H9 (cell line): ENCODE data around the gene TBC1D4. TPM values are rescaled to one million over a fixed set of nuclear protein-coding genes. Genes with fewer than 3 reads are reported as not detected.

ENCODE experiments used
- DNase-seq: peaks from one replicate; pipeline ENCODE4 v3.0.0-alpha.2; 2017
- H2AFZ ChIP-seq: one replicate; pipeline ENCODE4 v1.6.1; 2013; ENCODE audit warnings: mild to moderate bottlenecking, low read length, control low read depth, moderate library complexity
- H2AK5ac ChIP-seq: 2 replicates; pipeline ENCODE4 v1.6.1; 2013; ENCODE audit warnings: low read length, control low read depth, mixed read lengths; ENCODE audit not compliant: insufficient read length
- H2BK120ac ChIP-seq: one replicate; pipeline ENCODE4 v1.6.1; 2013; ENCODE audit warnings: low read depth, mild to moderate bottlenecking, low read length, control low read depth, inconsistent platforms; ENCODE audit not compliant: poor library complexity, severe bottlenecking
- H2BK12ac ChIP-seq: 2 replicates; pipeline ENCODE4 v1.6.1; 2013; ENCODE audit warnings: low read length, control low read depth, mixed read lengths, low read depth; ENCODE audit not compliant: insufficient read length
- H2BK15ac ChIP-seq: 2 replicates; pipeline ENCODE4 v1.6.1; 2013; ENCODE audit warnings: low read depth, low read length, control low read depth
- H2BK20ac ChIP-seq: one replicate; pipeline ENCODE4 v1.6.1; 2013; ENCODE audit warnings: low read depth, mild to moderate bottlenecking, low read length, control low read depth, inconsistent platforms; ENCODE audit not compliant: poor library complexity, severe bottlenecking
- H2BK5ac ChIP-seq: 2 replicates; pipeline ENCODE4 v1.6.1; 2013; ENCODE audit warnings: low read length, control low read depth, mixed read lengths; ENCODE audit not compliant: insufficient read length
- H3K14ac ChIP-seq: 2 replicates; pipeline ENCODE4 v1.6.1; 2013; ENCODE audit warnings: low read length, control low read depth; ENCODE audit not compliant: insufficient read depth
- H3K18ac ChIP-seq: 2 replicates; pipeline ENCODE4 v1.6.1; 2013; ENCODE audit warnings: low read depth, mild to moderate bottlenecking, mixed read lengths, low read length, control low read depth; ENCODE audit not compliant: insufficient read length
- H3K23ac ChIP-seq: 2 replicates; pipeline ENCODE4 v1.6.1; 2013; ENCODE audit warnings: low read length, control low read depth, mixed read lengths, low read depth; ENCODE audit not compliant: insufficient read length
- H3K23me2 ChIP-seq: 2 replicates; pipeline ENCODE4 v1.6.1; 2013; ENCODE audit warnings: low read depth, mild to moderate bottlenecking, mixed read lengths, low read length, control low read depth; ENCODE audit not compliant: insufficient read length, poor library complexity, severe bottlenecking
- H3K27ac ChIP-seq: 2 replicates; pipeline ENCODE4 v1.5.1; 2013; ENCODE audit warnings: low read length, control low read depth, mixed read lengths, low read depth; ENCODE audit not compliant: insufficient read length
- H3K27me3 ChIP-seq: 2 replicates; pipeline ENCODE4 v1.6.1; 2013; ENCODE audit warnings: low read length, control low read depth, inconsistent platforms; ENCODE audit not compliant: insufficient read depth
- H3K4ac ChIP-seq: 2 replicates; pipeline ENCODE4 v1.6.1; 2013; ENCODE audit warnings: low read depth, mild to moderate bottlenecking, control low read depth, inconsistent platforms, low read length, moderate library complexity
- H3K4me1 ChIP-seq: 2 replicates; pipeline ENCODE4 v1.6.1; 2013; ENCODE audit warnings: low read length, control low read depth, inconsistent platforms; ENCODE audit not compliant: insufficient read depth
- H3K4me2 ChIP-seq: 2 replicates; pipeline ENCODE4 v1.6.1; 2013; ENCODE audit warnings: low read length, control low read depth, mixed read lengths; ENCODE audit not compliant: insufficient read length, insufficient read depth
- H3K56ac ChIP-seq: 2 replicates; pipeline ENCODE4 v1.6.1; 2013; ENCODE audit warnings: low read depth, mild to moderate bottlenecking, mixed read lengths, low read length, control low read depth; ENCODE audit not compliant: insufficient read length
- H3K79me1 ChIP-seq: 2 replicates; pipeline ENCODE4 v1.6.1; 2013; ENCODE audit warnings: low read depth, mild to moderate bottlenecking, moderate library complexity, low read length, control low read depth, inconsistent platforms; ENCODE audit not compliant: insufficient read depth, poor library complexity, severe bottlenecking
- H3K79me2 ChIP-seq: 2 replicates; pipeline ENCODE4 v1.6.1; 2013; ENCODE audit warnings: low read length, control low read depth, inconsistent platforms; ENCODE audit not compliant: insufficient read depth
- H3K9ac ChIP-seq: 2 replicates; pipeline ENCODE4 v1.6.1; 2013; ENCODE audit warnings: low read length, control low read depth, mixed read lengths; ENCODE audit not compliant: insufficient read length; ENCODE audit errors: extremely low read depth
- H3K9me3 ChIP-seq: one replicate; pipeline ENCODE4 v1.6.1; 2013; ENCODE audit warnings: low read depth, low read length, inconsistent platforms; ENCODE audit not compliant: control insufficient read depth
- H3T11ph ChIP-seq: one replicate; pipeline ENCODE4 v1.6.1; 2013; ENCODE audit warnings: mild to moderate bottlenecking, low read length, control low read depth, inconsistent platforms
- H4K20me1 ChIP-seq: one replicate; pipeline ENCODE4 v1.6.1; 2013; ENCODE audit not compliant: control insufficient read depth, insufficient read length, insufficient read depth
- H4K5ac ChIP-seq: 2 replicates; pipeline ENCODE4 v1.6.1; 2013; ENCODE audit warnings: low read depth, mild to moderate bottlenecking, mixed read lengths, low read length, control low read depth; ENCODE audit not compliant: insufficient read length
- H4K8ac ChIP-seq: replicated peaks from 2 replicates; pipeline ENCODE4 v1.6.1; 2013; ENCODE audit warnings: low read length, control low read depth, mixed read lengths, low read depth; ENCODE audit not compliant: insufficient read length
- H4K91ac ChIP-seq: 2 replicates; pipeline ENCODE4 v1.6.1; 2013; ENCODE audit warnings: low read depth, mild to moderate bottlenecking, moderate library complexity, mixed read lengths, low read length, control low read depth; ENCODE audit not compliant: insufficient read length
- H3K27ac Mint-ChIP-seq, 3 experiments: 2 replicates in 2 of 3; 3 replicates in 1 of 3; pipeline ENCODE4 v1.8.0; 2020 to 2021; ENCODE audit warnings: mixed read lengths in 3 of 3, mild to moderate bottlenecking in 1 of 3, moderate library complexity in 1 of 3
- H3K27me3 Mint-ChIP-seq: 2 replicates; pipeline ENCODE4 v1.8.0; 2021; ENCODE audit warnings: low read depth, mild to moderate bottlenecking, moderate library complexity, mixed read lengths
- H3K36me3 Mint-ChIP-seq, 3 experiments: 2 replicates in 2 of 3; 3 replicates in 1 of 3; pipeline ENCODE4 v1.8.0; 2020 to 2021; ENCODE audit warnings: low read depth in 3 of 3, mixed read lengths in 3 of 3; ENCODE audit not compliant: insufficient read depth in 1 of 3
- H3K4me1 Mint-ChIP-seq, 2 experiments: 2 replicates each; pipeline ENCODE4 v1.8.0; 2020; ENCODE audit warnings: mixed read lengths in 2 of 2
- H3K4me3 Mint-ChIP-seq, 2 experiments: 2 replicates in 1 of 2; 3 replicates in 1 of 2; pipeline ENCODE4 v1.8.0; 2020 to 2021; ENCODE audit warnings: mild to moderate bottlenecking in 2 of 2, mixed read lengths in 2 of 2, moderate library complexity in 1 of 2
- H3K9me3 Mint-ChIP-seq, 2 experiments: 2 replicates in 1 of 2; 3 replicates in 1 of 2; pipeline ENCODE4 v1.8.0; 2020; ENCODE audit warnings: mild to moderate bottlenecking in 2 of 2, mixed read lengths in 2 of 2, moderate library complexity in 1 of 2
- CTCF ChIP-seq: fragments of 200-600 bp; sonication (generic); conservative IDR thresholded peaks from 3 replicates; pipeline ENCODE4 v1.8.0; 2021; ENCODE audit warnings: antibody characterized with exemption, mild to moderate bottlenecking
- WGBS: extraction: QIAGEN DNeasy Blood & Tissue Kit; methylation state at CpG from one replicate; pipeline ENCODE4 v1.1.7; 2013; ENCODE audit warnings: missing lambda C conversion rate, low lambda C conversion rate, mixed read lengths; ENCODE audit not compliant: insufficient read length; ENCODE audit errors: extremely low coverage; 5-methylcytosine and 5-hydroxymethylcytosine counted together
- total RNA-seq: library from RNA; stranded (reverse); gene quantifications from 2 replicates; pipeline ENCODE4 v1.2.1, GENCODE V29; 2021

Gene TBC1D4
- total RNA-seq, 1 experiment from 2014 or later = 10.5 TPM

DNA sequence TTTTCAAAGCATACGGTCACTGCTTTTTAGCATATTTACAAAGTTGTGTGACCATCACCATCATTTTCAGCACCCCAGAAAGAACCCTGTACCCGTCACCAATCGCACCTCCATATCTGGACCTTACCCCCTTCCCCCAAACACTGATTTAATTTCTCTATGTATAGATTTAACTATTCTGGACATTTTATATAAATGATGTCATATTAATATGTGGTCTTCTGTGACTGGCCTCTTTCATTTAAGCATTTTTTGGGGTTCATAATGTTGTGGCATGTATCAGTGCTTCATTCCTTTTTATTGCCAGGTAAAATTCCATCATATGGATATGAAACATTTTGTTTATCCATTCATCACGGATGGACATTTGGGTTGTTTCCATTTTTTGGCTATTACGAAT lies 74.0 kb downstream of the TBC1D4 start:
- no peak for DNase-seq
- H3K23ac ChIP-seq = no peak overlapping the region
- H3K79me1 ChIP-seq = peaks cover 4% of the 10 kb centered on the region
- no peaks in the 10 kb centered on the region for H3K4me1 ChIP-seq
- no peak overlapping the region for H4K8ac ChIP-seq
- H4K91ac ChIP-seq = no peak overlapping the region
- no peak overlapping the region for H3T11ph ChIP-seq
- no peak overlapping the region for H2BK120ac ChIP-seq
- no peak overlapping the region for H3K4ac ChIP-seq
- Mint-ChIP-seq H3K36me3 (no peaks in the 10 kb centered on the region; a peak in 1 of 7 replicates), H3K27ac (no peak overlapping the region), H3K9me3 (no peaks in the 10 kb centered on the region), H3K27me3 (no peaks in the 10 kb centered on the region), H3K4me1 (peaks cover 4 to 7% of the 10 kb centered on the region in 2 experiments; a peak in 3 of 4 replicates), H3K4me3 (no peak overlapping the region)
- H3K9me3 ChIP-seq = no peaks in the 10 kb centered on the region
- no peaks in the 10 kb centered on the region for H4K20me1 ChIP-seq
- no peak overlapping the region for H3K4me2 ChIP-seq
- no peak overlapping the region for H2AFZ ChIP-seq
- no peak overlapping the region for H2BK5ac ChIP-seq
- no peaks in the 10 kb centered on the region for H3K27me3 ChIP-seq
- H3K9ac ChIP-seq = no peak overlapping the region
- H3K18ac ChIP-seq = no peak overlapping the region
- H3K27ac ChIP-seq = no peak overlapping the region
- H2BK12ac ChIP-seq = no peak overlapping the region
- no peak overlapping the region for H2AK5ac ChIP-seq
- H4K5ac ChIP-seq = no peak overlapping the region
- H3K79me2 ChIP-seq = no peaks in the 10 kb centered on the region; the same call in 1 of the 2 replicates
- WGBS = no CpG with 5 or more reads among the region's 5 CpGs
- no peak overlapping the region for H3K14ac ChIP-seq
- no peak for TF ChIP-seq CTCF
- no peaks in the 10 kb centered on the region for H3K23me2 ChIP-seq
- no peak overlapping the region for H3K56ac ChIP-seq
- H2BK15ac ChIP-seq = no peak overlapping the region
- H2BK20ac ChIP-seq = no peak overlapping the region
